NB4 (cell line): ENCODE results near the gene TUBB2B.

ENCODE experiments used
- CTCF ChIP-seq: IDR thresholded peaks from one replicate; pipeline ENCODE4 v1.5.1; 2012; ENCODE audit warnings: low read depth, low read length
- POLR2A ChIP-seq: IDR thresholded peaks from 2 replicates; pipeline ENCODE4 v1.6.1; 2011; ENCODE audit warnings: mild to moderate bottlenecking; ENCODE audit not compliant: insufficient read length; ENCODE audit errors: extremely low read depth

GRCh38 chr6:3233904-3234303 is 6.5 kb upstream of the TUBB2B start:
- TF ChIP-seq CTCF (no peak), POLR2A (no peak)
